Subcutaneous adipose tissue (tissue), 4 donors: Measurements from ENCODE around the gene CDKL2. TPM values are rescaled to one million over a fixed set of nuclear protein-coding genes. Genes with fewer than 3 reads are reported as not detected.

Experiments
- CTCF ChIP-seq: fragments of 450-650 bp; IDR thresholded peaks from one replicate; pipeline ENCODE4 v1.5.1; 2016; ENCODE audit warnings: low read depth, mild to moderate bottlenecking, control low read depth, antibody characterized with exemption, moderate library complexity
- total RNA-seq, 4 donors: library from RNA; depleted of rRNA; stranded (reverse); fragments of >200 nt; gene quantifications; one replicate each; pipeline ENCODE4 v1.1.0, GENCODE V29; 2016

Gene CDKL2
- total RNA-seq, 4 donors from 2014 or later = not detected

GRCh38 chr4:75621715-75622114 lies 8.6 kb downstream of the CDKL2 start:
- no peak for TF ChIP-seq CTCF

- TF ChIP-seq CTCF = no peak
These were observed 18.0 kb downstream of the CDKL2 start for GRCh38 chr4:75612306-75612705.

GRCh38 chr4:75605928-75606327 lies 24.4 kb downstream of the CDKL2 start:
- no peak for TF ChIP-seq CTCF

GRCh38 chr4:75599647-75600046 lies 30.7 kb downstream of the CDKL2 start:
- TF ChIP-seq CTCF = no peak

- TF ChIP-seq CTCF = no peak
These were observed 31.9 kb downstream of the CDKL2 start for GRCh38 chr4:75598390-75598789.

- TF ChIP-seq CTCF = no peak
These were observed 34.3 kb downstream of the CDKL2 start for GRCh38 chr4:75596061-75596460.

GRCh38 chr4:75593393-75593792 lies 36.9 kb downstream of the CDKL2 start:
- TF ChIP-seq CTCF = no peak
